ENCODE results near the gene ZNF407. TPM values are rescaled to one million over a fixed set of nuclear protein-coding genes. Genes with fewer than 3 reads are reported as not detected.

ZNF407 gene
- total and polyA plus RNA-seq, 4 donors, result 1.9 to 16.5 (median 6.6) TPM

- WGBS, result 90% methylated on average over 4 of the region's 4 CpGs
- DNase-seq (ENCODE audit: low spot score), result no peak
- Histone ChIP-seq H3K36me3 (ENCODE audit: control insufficient read depth in 4 of 4, insufficient read depth in 3 of 4, low read depth in 1 of 4, low read length in 3 of 4) (peaks cover 2 to 12% (median 4%) of the 10 kb centered on the region in 4 donors), H3K9ac (ENCODE audit: low read depth in 1 of 2, low read length in 2 of 2) (no peak overlapping the region), H3K27ac (ENCODE audit: low read depth in 1 of 2, low read length in 2 of 2) (no peak overlapping the region), H3K4me1 (ENCODE audit: control insufficient read depth in 4 of 4, insufficient read depth in 4 of 4, low read length in 3 of 4) (peaks cover 3 to 16% (median 8%) of the 10 kb centered on the region in 4 donors), H3K4me3 (ENCODE audit: low read depth in 1 of 3, low read length in 3 of 3) (no peak overlapping the region), H3K9me3 (ENCODE audit: control insufficient read depth in 4 of 4, low read length in 3 of 4) (no peaks in the 10 kb centered on the region), H3K27me3 (ENCODE audit: control insufficient read depth in 4 of 4, insufficient read depth in 4 of 4, low read length in 3 of 4) (no peaks in the 10 kb centered on the region)
- no peak for TF ChIP-seq TAF1 (conservative IDR thresholded peaks at IDR 0.05)
- TF ChIP-seq, protein P1, sequence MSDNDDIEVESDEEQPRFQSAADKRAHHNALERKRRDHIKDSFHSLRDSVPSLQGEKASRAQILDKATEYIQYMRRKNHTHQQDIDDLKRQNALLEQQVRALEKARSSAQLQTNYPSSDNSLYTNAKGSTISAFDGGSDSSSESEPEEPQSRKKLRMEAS (IDR thresholded peaks at IDR 0.05), result no peak
- TF ChIP-seq, protein P2, sequence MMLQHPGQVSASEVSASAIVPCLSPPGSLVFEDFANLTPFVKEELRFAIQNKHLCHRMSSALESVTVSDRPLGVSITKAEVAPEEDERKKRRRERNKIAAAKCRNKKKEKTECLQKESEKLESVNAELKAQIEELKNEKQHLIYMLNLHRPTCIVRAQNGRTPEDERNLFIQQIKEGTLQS (IDR thresholded peaks at IDR 0.05), result no peak
- TF ChIP-seq GABPA (IDR thresholded peaks at IDR 0.05 in 1 of 2, conservative IDR thresholded peaks at IDR 0.05 in 1 of 2), result no peak
- no peak for TF ChIP-seq RAD21 (IDR thresholded peaks at IDR 0.05)
- no peak for TF ChIP-seq FOXA1 (IDR thresholded peaks at IDR 0.05)
- no peak for TF ChIP-seq NR2F2 (IDR thresholded peaks at IDR 0.05)
- TF ChIP-seq HNF4G (IDR thresholded peaks at IDR 0.05), result no peak
- TF ChIP-seq RXRA (IDR thresholded peaks at IDR 0.05), result no peak
- TF ChIP-seq FOXA2 (IDR thresholded peaks at IDR 0.05), result no peak
- TF ChIP-seq YY1 (IDR thresholded peaks at IDR 0.05), result no peak
- no peak for TF ChIP-seq CTCF (IDR thresholded peaks at IDR 0.05; ENCODE audit: low read depth, low read length, missing input control)
- TF ChIP-seq JUND (IDR thresholded peaks at IDR 0.05), result no peak
- TF ChIP-seq ZBTB33 (IDR thresholded peaks at IDR 0.05), result no peak
- TF ChIP-seq SP1 (IDR thresholded peaks at IDR 0.05), result no peak
- TF ChIP-seq EGR1 (IDR thresholded peaks at IDR 0.05; ENCODE audit: low read depth in 2 of 2), result no peak
- TF ChIP-seq, protein P3, sequence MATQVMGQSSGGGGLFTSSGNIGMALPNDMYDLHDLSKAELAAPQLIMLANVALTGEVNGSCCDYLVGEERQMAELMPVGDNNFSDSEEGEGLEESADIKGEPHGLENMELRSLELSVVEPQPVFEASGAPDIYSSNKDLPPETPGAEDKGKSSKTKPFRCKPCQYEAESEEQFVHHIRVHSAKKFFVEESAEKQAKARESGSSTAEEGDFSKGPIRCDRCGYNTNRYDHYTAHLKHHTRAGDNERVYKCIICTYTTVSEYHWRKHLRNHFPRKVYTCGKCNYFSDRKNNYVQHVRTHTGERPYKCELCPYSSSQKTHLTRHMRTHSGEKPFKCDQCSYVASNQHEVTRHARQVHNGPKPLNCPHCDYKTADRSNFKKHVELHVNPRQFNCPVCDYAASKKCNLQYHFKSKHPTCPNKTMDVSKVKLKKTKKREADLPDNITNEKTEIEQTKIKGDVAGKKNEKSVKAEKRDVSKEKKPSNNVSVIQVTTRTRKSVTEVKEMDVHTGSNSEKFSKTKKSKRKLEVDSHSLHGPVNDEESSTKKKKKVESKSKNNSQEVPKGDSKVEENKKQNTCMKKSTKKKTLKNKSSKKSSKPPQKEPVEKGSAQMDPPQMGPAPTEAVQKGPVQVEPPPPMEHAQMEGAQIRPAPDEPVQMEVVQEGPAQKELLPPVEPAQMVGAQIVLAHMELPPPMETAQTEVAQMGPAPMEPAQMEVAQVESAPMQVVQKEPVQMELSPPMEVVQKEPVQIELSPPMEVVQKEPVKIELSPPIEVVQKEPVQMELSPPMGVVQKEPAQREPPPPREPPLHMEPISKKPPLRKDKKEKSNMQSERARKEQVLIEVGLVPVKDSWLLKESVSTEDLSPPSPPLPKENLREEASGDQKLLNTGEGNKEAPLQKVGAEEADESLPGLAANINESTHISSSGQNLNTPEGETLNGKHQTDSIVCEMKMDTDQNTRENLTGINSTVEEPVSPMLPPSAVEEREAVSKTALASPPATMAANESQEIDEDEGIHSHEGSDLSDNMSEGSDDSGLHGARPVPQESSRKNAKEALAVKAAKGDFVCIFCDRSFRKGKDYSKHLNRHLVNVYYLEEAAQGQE (IDR thresholded peaks at IDR 0.05), result no peak
- TF ChIP-seq HNF4A (conservative IDR thresholded peaks at IDR 0.05), result no peak
Observed at GRCh38 chr18:74562131-74562730, 35.4 kb upstream of the ZNF407 start.
